GM23338 (cell line): ENCODE measurements around the gene ACOX1.

Experiments
- EZH2phosphoT487 ChIP-seq: fragments of 200-600 bp; sonication (generic); IDR thresholded peaks from one replicate; pipeline ENCODE4 v1.8.1; 2018; ENCODE audit warnings: antibody characterized with exemption; ENCODE audit not compliant: unreplicated experiment
- POLR2AphosphoS5 ChIP-seq: IDR thresholded peaks from 2 replicates; pipeline ENCODE4 v1.6.1; 2016; ENCODE audit warnings: antibody characterized with exemption, low read depth
- TF ChIP-seq, protein P1 (sequence below): fragments of 250-450 bp; sonication (Bioruptor Pico); IDR thresholded peaks from 2 replicates; pipeline ENCODE4 v1.5.0; 2020; ENCODE audit warnings: mild to moderate bottlenecking, moderate library complexity
- TF ChIP-seq, protein P2 (sequence below), 2 experiments: fragments of 200-600 bp in 1 of 2; sonication (generic) in 1 of 2; conservative IDR thresholded peaks; 2 replicates each; pipeline versions ENCODE4 v1.5.1 to v1.6.1; 2016 to 2017; ENCODE audit warnings: antibody characterized with exemption in 2 of 2, low read depth in 2 of 2, mild to moderate bottlenecking in 2 of 2, moderate library complexity in 1 of 2

- TF ChIP-seq, protein P1, sequence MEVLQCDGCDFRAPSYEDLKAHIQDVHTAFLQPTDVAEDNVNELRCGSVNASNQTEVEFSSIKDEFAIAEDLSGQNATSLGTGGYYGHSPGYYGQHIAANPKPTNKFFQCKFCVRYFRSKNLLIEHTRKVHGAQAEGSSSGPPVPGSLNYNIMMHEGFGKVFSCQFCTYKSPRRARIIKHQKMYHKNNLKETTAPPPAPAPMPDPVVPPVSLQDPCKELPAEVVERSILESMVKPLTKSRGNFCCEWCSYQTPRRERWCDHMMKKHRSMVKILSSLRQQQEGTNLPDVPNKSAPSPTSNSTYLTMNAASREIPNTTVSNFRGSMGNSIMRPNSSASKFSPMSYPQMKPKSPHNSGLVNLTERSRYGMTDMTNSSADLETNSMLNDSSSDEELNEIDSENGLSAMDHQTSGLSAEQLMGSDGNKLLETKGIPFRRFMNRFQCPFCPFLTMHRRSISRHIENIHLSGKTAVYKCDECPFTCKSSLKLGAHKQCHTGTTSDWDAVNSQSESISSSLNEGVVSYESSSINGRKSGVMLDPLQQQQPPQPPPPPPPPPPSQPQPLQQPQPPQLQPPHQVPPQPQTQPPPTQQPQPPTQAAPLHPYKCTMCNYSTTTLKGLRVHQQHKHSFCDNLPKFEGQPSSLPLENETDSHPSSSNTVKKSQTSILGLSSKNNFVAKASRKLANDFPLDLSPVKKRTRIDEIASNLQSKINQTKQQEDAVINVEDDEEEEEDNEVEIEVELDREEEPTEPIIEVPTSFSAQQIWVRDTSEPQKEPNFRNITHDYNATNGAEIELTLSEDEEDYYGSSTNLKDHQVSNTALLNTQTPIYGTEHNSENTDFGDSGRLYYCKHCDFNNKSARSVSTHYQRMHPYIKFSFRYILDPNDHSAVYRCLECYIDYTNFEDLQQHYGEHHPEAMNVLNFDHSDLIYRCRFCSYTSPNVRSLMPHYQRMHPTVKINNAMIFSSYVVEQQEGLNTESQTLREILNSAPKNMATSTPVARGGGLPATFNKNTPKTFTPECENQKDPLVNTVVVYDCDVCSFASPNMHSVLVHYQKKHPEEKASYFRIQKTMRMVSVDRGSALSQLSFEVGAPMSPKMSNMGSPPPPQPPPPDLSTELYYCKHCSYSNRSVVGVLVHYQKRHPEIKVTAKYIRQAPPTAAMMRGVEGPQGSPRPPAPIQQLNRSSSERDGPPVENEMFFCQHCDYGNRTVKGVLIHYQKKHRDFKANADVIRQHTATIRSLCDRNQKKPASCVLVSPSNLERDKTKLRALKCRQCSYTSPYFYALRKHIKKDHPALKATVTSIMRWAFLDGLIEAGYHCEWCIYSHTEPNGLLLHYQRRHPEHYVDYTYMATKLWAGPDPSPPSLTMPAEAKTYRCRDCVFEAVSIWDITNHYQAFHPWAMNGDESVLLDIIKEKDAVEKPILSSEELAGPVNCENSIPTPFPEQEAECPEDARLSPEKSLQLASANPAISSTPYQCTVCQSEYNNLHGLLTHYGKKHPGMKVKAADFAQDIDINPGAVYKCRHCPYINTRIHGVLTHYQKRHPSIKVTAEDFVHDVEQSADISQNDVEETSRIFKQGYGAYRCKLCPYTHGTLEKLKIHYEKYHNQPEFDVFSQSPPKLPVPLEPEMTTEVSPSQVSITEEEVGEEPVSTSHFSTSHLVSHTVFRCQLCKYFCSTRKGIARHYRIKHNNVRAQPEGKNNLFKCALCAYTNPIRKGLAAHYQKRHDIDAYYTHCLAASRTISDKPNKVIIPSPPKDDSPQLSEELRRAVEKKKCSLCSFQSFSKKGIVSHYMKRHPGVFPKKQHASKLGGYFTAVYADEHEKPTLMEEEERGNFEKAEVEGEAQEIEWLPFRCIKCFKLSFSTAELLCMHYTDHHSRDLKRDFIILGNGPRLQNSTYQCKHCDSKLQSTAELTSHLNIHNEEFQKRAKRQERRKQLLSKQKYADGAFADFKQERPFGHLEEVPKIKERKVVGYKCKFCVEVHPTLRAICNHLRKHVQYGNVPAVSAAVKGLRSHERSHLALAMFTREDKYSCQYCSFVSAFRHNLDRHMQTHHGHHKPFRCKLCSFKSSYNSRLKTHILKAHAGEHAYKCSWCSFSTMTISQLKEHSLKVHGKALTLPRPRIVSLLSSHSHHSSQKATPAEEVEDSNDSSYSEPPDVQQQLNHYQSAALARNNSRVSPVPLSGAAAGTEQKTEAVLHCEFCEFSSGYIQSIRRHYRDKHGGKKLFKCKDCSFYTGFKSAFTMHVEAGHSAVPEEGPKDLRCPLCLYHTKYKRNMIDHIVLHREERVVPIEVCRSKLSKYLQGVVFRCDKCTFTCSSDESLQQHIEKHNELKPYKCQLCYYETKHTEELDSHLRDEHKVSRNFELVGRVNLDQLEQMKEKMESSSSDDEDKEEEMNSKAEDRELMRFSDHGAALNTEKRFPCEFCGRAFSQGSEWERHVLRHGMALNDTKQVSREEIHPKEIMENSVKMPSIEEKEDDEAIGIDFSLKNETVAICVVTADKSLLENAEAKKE: no peak
- TF ChIP-seq, protein P2, sequence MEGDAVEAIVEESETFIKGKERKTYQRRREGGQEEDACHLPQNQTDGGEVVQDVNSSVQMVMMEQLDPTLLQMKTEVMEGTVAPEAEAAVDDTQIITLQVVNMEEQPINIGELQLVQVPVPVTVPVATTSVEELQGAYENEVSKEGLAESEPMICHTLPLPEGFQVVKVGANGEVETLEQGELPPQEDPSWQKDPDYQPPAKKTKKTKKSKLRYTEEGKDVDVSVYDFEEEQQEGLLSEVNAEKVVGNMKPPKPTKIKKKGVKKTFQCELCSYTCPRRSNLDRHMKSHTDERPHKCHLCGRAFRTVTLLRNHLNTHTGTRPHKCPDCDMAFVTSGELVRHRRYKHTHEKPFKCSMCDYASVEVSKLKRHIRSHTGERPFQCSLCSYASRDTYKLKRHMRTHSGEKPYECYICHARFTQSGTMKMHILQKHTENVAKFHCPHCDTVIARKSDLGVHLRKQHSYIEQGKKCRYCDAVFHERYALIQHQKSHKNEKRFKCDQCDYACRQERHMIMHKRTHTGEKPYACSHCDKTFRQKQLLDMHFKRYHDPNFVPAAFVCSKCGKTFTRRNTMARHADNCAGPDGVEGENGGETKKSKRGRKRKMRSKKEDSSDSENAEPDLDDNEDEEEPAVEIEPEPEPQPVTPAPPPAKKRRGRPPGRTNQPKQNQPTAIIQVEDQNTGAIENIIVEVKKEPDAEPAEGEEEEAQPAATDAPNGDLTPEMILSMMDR (conservative IDR thresholded peaks at IDR 0.05; ENCODE audit: low read depth in 2 of 2): no peak
- TF ChIP-seq POLR2AphosphoS5 (no peak), EZH2phosphoT487 (no peak)
Measured at GRCh38 chr17:76017481-76018339, 38.7 kb upstream of the ACOX1 start.
